ENCODE results near the gene SQOR. TPM values are rescaled to one million over a fixed set of nuclear protein-coding genes. Genes with fewer than 3 reads are reported as not detected.

The SQOR gene
- total and polyA plus RNA-seq, 3 experiments from 2014 or later, result 95.8 to 105 (median 98.3) TPM

DNA sequence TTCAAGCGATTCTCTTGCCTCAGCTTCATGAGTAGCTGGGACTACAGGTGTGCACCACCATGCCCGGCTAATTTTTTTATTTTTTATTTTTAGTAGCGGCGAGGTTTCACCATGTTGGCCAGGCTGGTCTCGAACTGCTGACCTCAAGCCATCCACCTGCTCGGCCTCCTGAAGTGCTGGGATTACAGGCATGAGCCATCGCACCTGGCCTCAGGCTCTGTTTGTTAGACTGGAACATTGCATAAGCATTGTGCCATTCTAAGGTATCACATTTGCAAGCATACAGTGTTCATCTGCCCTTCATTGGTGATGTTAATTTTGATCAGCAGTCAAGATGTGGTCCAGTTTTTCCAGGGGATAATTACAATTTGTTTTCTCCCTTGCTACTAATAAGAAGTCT is 43.0 kb downstream of the SQOR start:
- CTCF ChIA-PET, result no interaction called here
- Histone ChIP-seq H3K36me3 (ENCODE audit: insufficient read depth, low read length) (peaks cover 34% of the 10 kb centered on the region), H3K4me1 (ENCODE audit: insufficient read depth, low read length) (no peaks in the 10 kb centered on the region), H3K27ac (ENCODE audit: low read depth, low read length) (no peak overlapping the region), H3K9me3 (ENCODE audit: low read length) (no peaks in the 10 kb centered on the region), H3K27me3 (ENCODE audit: insufficient read depth, low read length, poor library complexity, severe bottlenecking) (no peaks in the 10 kb centered on the region), H3K4me3 (ENCODE audit: low read length) (no peak overlapping the region)
- H3K27ac Mint-ChIP-seq, result no peak overlapping the region
- peaks cover 8 to 88% (median 31%) of the 10 kb centered on the region in 3 donors for H3K36me3 Mint-ChIP-seq
- no peaks in the 10 kb centered on the region for H3K9me3 Mint-ChIP-seq
- no peaks in the 10 kb centered on the region for H3K27me3 Mint-ChIP-seq
- DNase-seq, result no peak
- peaks cover 0 to 2% (median 0%) of the 10 kb centered on the region in 3 donors for H3K4me1 Mint-ChIP-seq
- POLR2A ChIA-PET, result no interaction called here
- no peak overlapping the region for H3K4me3 Mint-ChIP-seq

DNA sequence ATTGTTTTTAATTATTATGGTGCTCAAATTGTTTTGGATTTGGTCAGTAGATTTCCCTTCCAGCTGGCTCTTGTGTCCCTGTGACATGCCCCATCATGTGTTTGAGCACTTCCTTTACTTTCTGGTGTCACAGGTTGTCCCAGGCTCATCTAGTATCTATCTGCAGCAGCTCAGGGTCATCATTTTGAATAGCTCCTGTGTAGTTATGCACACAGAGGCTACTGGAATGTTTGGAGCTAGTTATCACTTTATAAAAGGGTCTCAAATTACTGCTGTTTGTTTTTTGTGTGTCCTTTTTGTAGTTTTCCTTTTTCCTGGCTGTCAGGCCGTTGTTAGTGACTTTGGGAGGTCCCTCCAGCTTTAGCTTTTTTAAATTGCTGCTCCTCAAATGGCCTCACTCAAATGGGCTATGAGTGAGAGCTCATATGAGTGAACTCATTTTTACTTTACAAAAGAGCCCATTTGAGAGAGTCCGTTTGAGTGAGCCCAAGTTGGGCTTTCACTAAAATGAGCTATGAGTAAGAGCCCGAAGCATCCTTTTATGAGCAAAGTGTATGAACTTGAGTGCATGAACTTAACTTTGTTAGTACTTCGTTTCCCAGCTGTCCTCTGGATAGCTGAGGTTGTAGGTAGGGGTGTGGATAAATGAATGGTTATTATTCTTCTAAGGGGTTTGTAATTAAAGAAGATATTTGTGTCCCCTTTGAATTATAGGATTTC is 43.8 kb downstream of the SQOR start:
- H3K27me3 Mint-ChIP-seq, result no peaks in the 10 kb centered on the region
- Histone ChIP-seq H3K36me3 (ENCODE audit: insufficient read depth, low read length) (peaks cover 37% of the 10 kb centered on the region), H3K27ac (ENCODE audit: low read depth, low read length) (no peak overlapping the region), H3K27me3 (ENCODE audit: insufficient read depth, low read length, poor library complexity, severe bottlenecking) (no peaks in the 10 kb centered on the region), H3K4me1 (ENCODE audit: insufficient read depth, low read length) (no peaks in the 10 kb centered on the region), H3K9me3 (ENCODE audit: low read length) (no peaks in the 10 kb centered on the region), H3K4me3 (ENCODE audit: low read length) (no peak overlapping the region)
- ChIA-PET CTCF (no interaction called here), POLR2A (no interaction called here)
- DNase-seq, result no peak
- H3K4me3 Mint-ChIP-seq, result no peak overlapping the region
- peaks cover 0 to 2% (median 0%) of the 10 kb centered on the region in 3 donors for H3K4me1 Mint-ChIP-seq
- H3K27ac Mint-ChIP-seq, result no peak overlapping the region
- no peaks in the 10 kb centered on the region for H3K9me3 Mint-ChIP-seq
- H3K36me3 Mint-ChIP-seq, result peaks cover 8 to 86% (median 34%) of the 10 kb centered on the region in 3 donors

DNA sequence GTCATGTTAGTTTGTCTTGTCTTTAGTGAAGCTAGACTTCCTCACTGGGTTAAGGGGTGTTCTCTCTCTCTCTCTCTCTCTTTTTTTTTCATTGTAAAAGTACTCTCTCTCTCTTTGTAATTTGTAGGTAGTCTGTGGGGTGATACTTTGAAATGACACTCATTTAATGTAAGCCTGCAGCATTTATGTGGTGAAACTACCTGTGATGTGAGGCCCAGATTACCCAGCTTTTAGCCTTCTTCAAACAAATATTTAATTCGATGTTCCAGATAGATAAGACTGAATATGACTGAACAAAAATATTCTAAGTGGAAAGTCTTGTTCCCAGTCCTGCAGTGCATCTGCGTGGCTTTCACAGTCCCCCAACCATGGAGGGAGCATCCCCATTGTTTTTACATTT is 49.7 kb downstream of the SQOR start:
- Histone ChIP-seq H3K4me3 (ENCODE audit: low read length) (no peak overlapping the region), H3K36me3 (ENCODE audit: insufficient read depth, low read length) (peaks cover 41% of the 10 kb centered on the region), H3K4me1 (ENCODE audit: insufficient read depth, low read length) (no peaks in the 10 kb centered on the region), H3K27me3 (ENCODE audit: insufficient read depth, low read length, poor library complexity, severe bottlenecking) (no peaks in the 10 kb centered on the region), H3K9me3 (ENCODE audit: low read length) (no peaks in the 10 kb centered on the region), H3K27ac (ENCODE audit: low read depth, low read length) (no peak overlapping the region)
- Mint-ChIP-seq H3K4me3 (no peak overlapping the region), H3K36me3 (peaks cover 9 to 88% (median 30%) of the 10 kb centered on the region in 3 donors), H3K27ac (peak overlapping the region in 2 of 8 donors; percentile 42 to 52), H3K4me1 (no peaks in the 10 kb centered on the region), H3K9me3 (no peaks in the 10 kb centered on the region), H3K27me3 (no peaks in the 10 kb centered on the region)
- CTCF ChIA-PET, result interaction anchor here (2.1 kb wide), 1 partner anchor 21 kb away, joined by 9 read pairs; no protein-coding TSS in a partner anchor
- no peak for DNase-seq
- POLR2A ChIA-PET, result no interaction called here

DNA sequence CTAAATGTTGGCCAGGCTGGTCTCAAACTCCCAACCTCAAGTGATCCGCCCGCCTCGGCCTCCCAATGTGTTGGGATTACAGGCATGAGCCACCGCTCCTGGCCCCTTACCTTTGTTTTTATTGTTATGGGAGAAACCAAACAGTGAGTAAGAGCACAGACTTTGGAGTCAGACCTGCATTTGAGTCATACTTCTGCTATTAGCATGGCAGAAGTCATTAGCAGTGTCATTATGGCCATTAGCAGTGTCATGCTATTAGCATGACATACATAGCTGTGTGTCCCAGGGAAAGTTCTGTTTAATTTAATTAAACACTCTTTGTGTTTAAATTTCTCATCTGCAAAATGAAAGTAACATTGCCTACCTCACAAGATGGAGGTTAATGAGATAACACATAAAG is 54.8 kb downstream of the SQOR start:
- no peak overlapping the region for H3K4me3 ChIP-seq (ENCODE audit: low read length)
- no peak for DNase-seq
- peaks cover 32% of the 10 kb centered on the region for H3K36me3 ChIP-seq (ENCODE audit: insufficient read depth, low read length)
- no peaks in the 10 kb centered on the region for H3K4me1 ChIP-seq (ENCODE audit: insufficient read depth, low read length)
- no peak overlapping the region for H3K27ac ChIP-seq (ENCODE audit: low read depth, low read length)
- Mint-ChIP-seq H3K36me3 (peaks cover 3 to 87% (median 32%) of the 10 kb centered on the region in 3 donors), H3K4me1 (no peaks in the 10 kb centered on the region), H3K27me3 (no peaks in the 10 kb centered on the region), H3K9me3 (no peaks in the 10 kb centered on the region), H3K4me3 (no peak overlapping the region), H3K27ac (no peak overlapping the region)
- no peaks in the 10 kb centered on the region for H3K27me3 ChIP-seq (ENCODE audit: insufficient read depth, low read length, poor library complexity, severe bottlenecking)
- ChIA-PET CTCF (no interaction called here), POLR2A (no interaction called here)
- H3K9me3 ChIP-seq (ENCODE audit: low read length), result no peaks in the 10 kb centered on the region

DNA sequence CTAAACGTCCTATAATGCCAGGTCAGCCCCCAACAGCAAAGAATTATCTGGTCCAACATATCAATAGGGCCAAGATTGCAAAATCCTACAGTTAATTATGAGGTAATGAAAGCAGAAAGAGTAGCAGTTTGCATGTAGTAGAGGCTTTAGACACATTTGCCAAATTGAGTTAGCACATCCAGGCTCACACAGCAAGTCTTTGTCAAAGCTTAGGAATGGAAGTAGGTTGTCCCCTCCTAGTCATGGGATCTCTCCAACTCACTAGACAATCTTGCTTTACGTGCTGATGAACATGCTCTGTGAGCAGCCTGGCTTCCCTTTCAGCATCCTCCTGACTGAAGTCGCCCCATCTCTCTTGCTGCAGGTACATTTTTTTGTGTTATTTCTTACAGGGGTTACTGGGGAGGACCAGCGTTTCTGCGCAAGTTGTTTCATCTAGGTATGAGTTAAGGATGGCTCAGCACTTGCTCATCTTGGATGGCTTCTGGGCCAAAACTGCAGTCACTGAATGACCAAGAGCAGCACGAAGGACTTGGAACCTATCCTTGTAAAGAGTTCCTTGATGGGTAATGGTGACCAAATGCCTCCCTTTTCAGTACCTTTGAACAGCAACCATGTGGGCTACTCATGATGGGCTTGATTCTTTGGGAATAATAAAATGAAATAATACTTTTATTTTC is 55.9 kb downstream of the SQOR start:
- CTCF ChIA-PET, result interaction anchor here (1.7 kb wide), 1 partner anchor 15 kb away, joined by 3 read pairs; no protein-coding TSS in a partner anchor
- Histone ChIP-seq H3K36me3 (ENCODE audit: insufficient read depth, low read length) (peaks cover 25% of the 10 kb centered on the region), H3K4me3 (ENCODE audit: low read length) (no peak overlapping the region), H3K9me3 (ENCODE audit: low read length) (no peaks in the 10 kb centered on the region), H3K27me3 (ENCODE audit: insufficient read depth, low read length, poor library complexity, severe bottlenecking) (no peaks in the 10 kb centered on the region), H3K4me1 (ENCODE audit: insufficient read depth, low read length) (no peaks in the 10 kb centered on the region), H3K27ac (ENCODE audit: low read depth, low read length) (no peak overlapping the region)
- no peaks in the 10 kb centered on the region for H3K27me3 Mint-ChIP-seq
- H3K9me3 Mint-ChIP-seq, result no peaks in the 10 kb centered on the region
- no peak overlapping the region for H3K4me3 Mint-ChIP-seq
- peak overlapping the region in 2 of 8 donors; percentile 50 to 57 for H3K27ac Mint-ChIP-seq
- no peaks in the 10 kb centered on the region for H3K4me1 Mint-ChIP-seq
- POLR2A ChIA-PET, result no interaction called here
- peaks cover 0 to 81% (median 27%) of the 10 kb centered on the region in 3 donors for H3K36me3 Mint-ChIP-seq
- DNase-seq, result no peak

DNA sequence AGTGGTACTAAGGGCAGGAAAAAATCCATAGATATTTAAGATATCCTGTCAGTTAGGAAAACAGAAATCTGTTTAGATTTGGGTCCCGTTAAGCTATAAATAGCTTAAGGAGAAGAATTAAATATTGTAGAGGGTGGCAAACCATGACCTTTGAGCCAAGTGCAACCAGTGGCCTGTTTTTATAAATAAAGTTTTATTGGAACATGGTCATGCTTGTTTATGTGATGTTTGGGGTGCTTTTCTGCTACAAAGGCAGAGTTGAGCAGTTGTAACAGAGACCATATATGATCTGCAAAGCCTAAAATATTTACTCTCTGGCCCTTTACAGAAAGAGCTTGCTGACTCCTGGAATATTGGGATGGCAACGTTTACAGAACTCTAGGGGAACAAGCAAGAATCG is 66.3 kb downstream of the SQOR start:
- ChIA-PET POLR2A (no interaction called here), CTCF (no interaction called here)
- Histone ChIP-seq H3K9me3 (ENCODE audit: low read length) (no peaks in the 10 kb centered on the region), H3K36me3 (ENCODE audit: insufficient read depth, low read length) (no peaks in the 10 kb centered on the region), H3K4me3 (ENCODE audit: low read length) (no peak overlapping the region), H3K27me3 (ENCODE audit: insufficient read depth, low read length, poor library complexity, severe bottlenecking) (no peaks in the 10 kb centered on the region), H3K4me1 (ENCODE audit: insufficient read depth, low read length) (peaks cover 7% of the 10 kb centered on the region), H3K27ac (ENCODE audit: low read depth, low read length) (no peak overlapping the region)
- no peak overlapping the region for H3K27ac Mint-ChIP-seq
- no peak for DNase-seq
- H3K36me3 Mint-ChIP-seq, result peaks cover 0 to 5% (median 1%) of the 10 kb centered on the region in 3 donors
- peaks cover 4 to 9% of the 10 kb centered on the region in 2 donors for H3K27me3 Mint-ChIP-seq
- H3K4me3 Mint-ChIP-seq, result no peak overlapping the region
- H3K4me1 Mint-ChIP-seq, result peaks cover 14 to 16% (median 16%) of the 10 kb centered on the region in 3 donors
- H3K9me3 Mint-ChIP-seq, result no peaks in the 10 kb centered on the region

DNA sequence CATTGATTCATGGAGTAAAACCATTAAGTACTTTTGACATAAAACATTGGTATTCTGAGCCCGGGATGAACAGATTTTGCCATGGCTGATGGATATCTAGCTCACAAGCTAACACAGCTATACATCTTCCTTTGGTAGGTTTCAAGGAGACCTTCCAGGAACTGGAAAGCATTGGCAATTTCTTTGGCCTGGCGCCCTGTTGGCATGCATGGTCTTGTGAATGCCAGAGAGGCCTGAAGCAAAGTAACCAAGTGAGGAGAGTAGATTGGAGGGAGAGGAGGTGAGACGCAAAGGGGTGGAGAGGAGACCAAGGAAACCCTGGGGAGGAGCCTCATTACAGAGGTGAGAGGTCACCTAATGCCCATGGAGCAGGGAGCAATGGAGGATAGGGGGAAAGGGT is 67.2 kb downstream of the SQOR start:
- ChIA-PET CTCF (interaction anchor here (1.0 kb wide), 1 partner anchor 14 kb away, joined by 3 read pairs; no protein-coding TSS in a partner anchor), POLR2A (no interaction called here)
- no peaks in the 10 kb centered on the region for H3K27me3 ChIP-seq (ENCODE audit: insufficient read depth, low read length, poor library complexity, severe bottlenecking)
- no peaks in the 10 kb centered on the region for H3K9me3 ChIP-seq (ENCODE audit: low read length)
- no peaks in the 10 kb centered on the region for H3K36me3 ChIP-seq (ENCODE audit: insufficient read depth, low read length)
- H3K36me3 Mint-ChIP-seq, result peaks cover 0 to 5% (median 0%) of the 10 kb centered on the region in 3 donors
- peaks cover 7% of the 10 kb centered on the region for H3K4me1 ChIP-seq (ENCODE audit: insufficient read depth, low read length)
- H3K27ac ChIP-seq (ENCODE audit: low read depth, low read length), result no peak overlapping the region
- H3K4me3 Mint-ChIP-seq, result peak overlapping the region in 1 of 7 donors; percentile 40
- peak overlapping the region in 2 of 8 donors; percentile 12 to 76 for H3K27ac Mint-ChIP-seq
- peaks cover 14 to 16% (median 16%) of the 10 kb centered on the region in 3 donors for H3K4me1 Mint-ChIP-seq
- no peak overlapping the region for H3K4me3 ChIP-seq (ENCODE audit: low read length)
- H3K27me3 Mint-ChIP-seq, result peaks cover 4 to 9% of the 10 kb centered on the region in 2 donors
- no peaks in the 10 kb centered on the region for H3K9me3 Mint-ChIP-seq
- no peak for DNase-seq

DNA sequence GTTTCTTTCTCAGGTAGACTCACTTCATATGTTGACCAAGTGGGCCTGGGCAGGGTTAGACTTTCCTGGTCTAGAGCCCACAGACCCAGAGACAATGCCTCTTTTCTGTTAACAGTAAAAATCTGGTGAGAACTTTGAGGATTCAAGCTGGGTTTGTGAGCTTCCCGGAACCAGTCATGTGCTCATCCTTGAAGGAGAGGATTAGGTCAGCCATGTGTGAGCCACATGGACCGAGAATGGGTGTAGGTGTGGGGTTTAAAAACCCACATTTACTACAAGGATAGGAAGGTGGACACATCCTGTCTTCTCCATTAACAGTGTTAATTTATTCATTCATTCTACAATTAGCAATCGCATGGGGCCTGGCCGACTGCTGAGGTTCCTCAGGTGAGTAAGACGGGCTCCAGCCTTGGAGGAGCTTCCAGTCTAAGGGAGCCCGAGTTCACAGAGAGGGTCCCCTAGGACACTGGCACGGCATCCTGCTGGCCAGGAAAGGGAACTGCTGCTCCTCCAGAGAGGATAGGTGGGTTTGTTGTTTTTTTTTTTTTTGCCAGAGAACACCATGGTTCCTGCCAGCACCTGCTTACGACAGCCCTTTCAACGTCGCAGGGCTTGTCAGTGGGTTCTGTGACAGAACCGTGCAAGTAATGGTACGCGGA is 69.0 kb downstream of the SQOR start:
- Histone ChIP-seq H3K27me3 (ENCODE audit: insufficient read depth, low read length, poor library complexity, severe bottlenecking) (no peaks in the 10 kb centered on the region), H3K4me1 (ENCODE audit: insufficient read depth, low read length) (peaks cover 7% of the 10 kb centered on the region), H3K9me3 (ENCODE audit: low read length) (no peaks in the 10 kb centered on the region), H3K36me3 (ENCODE audit: insufficient read depth, low read length) (no peaks in the 10 kb centered on the region), H3K27ac (ENCODE audit: low read depth, low read length) (no peak overlapping the region), H3K4me3 (ENCODE audit: low read length) (no peak overlapping the region)
- peaks cover 0 to 5% (median 0%) of the 10 kb centered on the region in 3 donors for H3K36me3 Mint-ChIP-seq
- ChIA-PET POLR2A (no interaction called here), CTCF (no interaction called here)
- no peak overlapping the region for H3K27ac Mint-ChIP-seq
- H3K4me3 Mint-ChIP-seq, result peak overlapping the region; percentile 1 to 93 (median 86)
- peaks cover 5 to 13% of the 10 kb centered on the region in 2 donors for H3K27me3 Mint-ChIP-seq
- H3K9me3 Mint-ChIP-seq, result no peaks in the 10 kb centered on the region
- H3K4me1 Mint-ChIP-seq, result peaks cover 14 to 16% (median 16%) of the 10 kb centered on the region in 3 donors
- DNase-seq, result no peak

All from CD8-positive, alpha-beta memory T cell (primary cell).